Prostate gland (tissue), 2 donors: ENCODE measurements around the gene TBCEL. TPM values are rescaled to one million over a fixed set of nuclear protein-coding genes. Genes with fewer than 3 reads are reported as not detected.

Experiments used
- DNase-seq: peaks from one replicate; pipeline ENCODE4 v3.0.0-alpha.2; 2019; ENCODE audit warnings: low spot score
- H3K27ac ChIP-seq, 2 donors: fragments of 200-600 bp; sonication (generic); 2 replicates each; pipeline ENCODE4 v1.5.1; 2017 to 2019
- H3K27me3 ChIP-seq: fragments of 200-600 bp; sonication (generic); replicated peaks from 2 replicates; pipeline ENCODE4 v1.5.1; 2019; ENCODE audit not compliant: insufficient read depth
- H3K36me3 ChIP-seq, 2 donors: fragments of 200-600 bp; sonication (generic); 1 replicate in 1 of 2; 2 replicates in 1 of 2; pipeline versions ENCODE4 v1.5.1 to v1.8.1; 2017 to 2019
- H3K4me1 ChIP-seq: fragments of 200-600 bp; sonication (generic); replicated peaks from 2 replicates; pipeline ENCODE4 v1.5.1; 2019
- H3K4me3 ChIP-seq, 2 donors: fragments of 200-600 bp; sonication (generic); 2 replicates each; pipeline ENCODE4 v1.5.1; 2017 to 2019
- H3K9me3 ChIP-seq: fragments of 200-600 bp; sonication (generic); 2 replicates; pipeline ENCODE4 v1.5.1; 2017
- CTCF ChIP-seq, 4 experiments: fragments of 200-600 bp in 2 of 4; fragments of 450-650 bp in 2 of 4; sonication (generic) in 2 of 4; IDR thresholded peaks; 1 replicate in 3 of 4; 2 replicates in 1 of 4; pipeline ENCODE4 v1.5.1; 2016 to 2019; ENCODE audit warnings: antibody characterized with exemption in 4 of 4, mild to moderate bottlenecking in 2 of 4, moderate library complexity in 2 of 4
- POLR2A ChIP-seq: fragments of 450-650 bp; IDR thresholded peaks from one replicate; pipeline ENCODE4 v1.6.1; 2016; ENCODE audit warnings: antibody characterized with exemption, mild to moderate bottlenecking
- POLR2AphosphoS5 ChIP-seq: sonication (generic); formaldehyde crosslinking; IDR thresholded peaks from one replicate; pipeline ENCODE4 v1.6.1; 2017; ENCODE audit warnings: antibody characterized with exemption
- WGBS: methylation state at CpG from one replicate; pipeline ENCODE4 v1.1.5; 2018; 5-methylcytosine and 5-hydroxymethylcytosine counted together
- intact Hi-C: fragments of 100-400 bp; cut with DNase I; formaldehyde crosslinking; loops from one replicate; pipeline ENCODE4 v1.14.2; 2022
- total RNA-seq, 2 donors: library from RNA; depleted of rRNA; stranded (reverse); fragments of >200 nt; gene quantifications; one replicate each; pipeline ENCODE4 v1.1.0, GENCODE V29; 2016

Gene TBCEL
- total RNA-seq, 2 donors from 2014 or later = 21.9 to 34.4 TPM

GRCh38 chr11:121099885-121100284 lies 76.0 kb downstream of the TBCEL start:
- Histone ChIP-seq H3K4me1 (no peaks in the 10 kb centered on the region), H3K9me3 (no peaks in the 10 kb centered on the region), H3K27ac (no peak overlapping the region), H3K36me3 (no peaks in the 10 kb centered on the region), H3K4me3 (no peak overlapping the region), H3K27me3 (no peaks in the 10 kb centered on the region)
- TF ChIP-seq CTCF (IDR thresholded peaks at IDR 0.05) (no peak), POLR2A (no peak), POLR2AphosphoS5 (no peak)
- DNase-seq = no peak
- intact Hi-C loops = no loop called here
- WGBS = 75% methylated on average over 4 of the region's 4 CpGs

GRCh38 chr11:121100943-121101342 lies 77.0 kb downstream of the TBCEL start, which contains the start of gene TECTA:
Gene TECTA, plus strand, starts transcription at chr11:121101243. Its CDS starts 1,423 bp downstream, at chr11:121102666.
- intact Hi-C loops = no loop called here
- WGBS = 99% methylated on average over 2 of the region's 2 CpGs
- no peak for DNase-seq
- no peaks in the 10 kb centered on the region for H3K36me3 ChIP-seq
- H3K4me3 ChIP-seq = no peak within 1 kb of the TSS
- H3K4me1 ChIP-seq = no peaks in the 10 kb centered on the region
- TF ChIP-seq POLR2AphosphoS5 (no peak), CTCF (IDR thresholded peaks at IDR 0.05) (no peak), POLR2A (no peak)
- no peaks in the 10 kb centered on the region for H3K27me3 ChIP-seq
- H3K9me3 ChIP-seq = no peaks in the 10 kb centered on the region
- H3K27ac ChIP-seq = no peak within 1 kb of the TSS

- TF ChIP-seq POLR2A (no peak), POLR2AphosphoS5 (no peak), CTCF (IDR thresholded peaks at IDR 0.05) (no peak)
- Histone ChIP-seq H3K9me3 (no peaks in the 10 kb centered on the region), H3K36me3 (no peaks in the 10 kb centered on the region), H3K4me1 (no peaks in the 10 kb centered on the region), H3K27me3 (no peaks in the 10 kb centered on the region), H3K27ac (no peak overlapping the region), H3K4me3 (no peak overlapping the region)
- intact Hi-C loops = no loop called here
- 84% methylated on average over 9 of the region's 9 CpGs for WGBS
- no peak for DNase-seq
These were observed 80.4 kb downstream of the TBCEL start for GRCh38 chr11:121104312-121104762.

- no peak for DNase-seq
- Histone ChIP-seq H3K36me3 (no peaks in the 10 kb centered on the region), H3K4me3 (no peak overlapping the region), H3K9me3 (no peaks in the 10 kb centered on the region), H3K4me1 (no peaks in the 10 kb centered on the region), H3K27ac (no peak overlapping the region), H3K27me3 (no peaks in the 10 kb centered on the region)
- TF ChIP-seq POLR2A = no peak
- peak; percentile 13 for TF ChIP-seq POLR2AphosphoS5
- TF ChIP-seq CTCF (IDR thresholded peaks at IDR 0.05) = no peak
- intact Hi-C loops = no loop called here
- 32% methylated on average over 4 of the region's 4 CpGs for WGBS
These were observed 81.2 kb downstream of the TBCEL start for GRCh38 chr11:121105063-121105480.

GRCh38 chr11:121105481-121106195 lies 81.7 kb downstream of the TBCEL start:
- TF ChIP-seq POLR2AphosphoS5 = no peak
- TF ChIP-seq CTCF (IDR thresholded peaks at IDR 0.05) = no peak
- TF ChIP-seq POLR2A = no peak
- DNase-seq = no peak
- Histone ChIP-seq H3K4me3 (no peak overlapping the region), H3K27ac (no peak overlapping the region), H3K9me3 (no peaks in the 10 kb centered on the region), H3K36me3 (no peaks in the 10 kb centered on the region), H3K4me1 (no peaks in the 10 kb centered on the region), H3K27me3 (no peaks in the 10 kb centered on the region)
- intact Hi-C loops = no loop called here
- 38% methylated on average over 6 of the region's 6 CpGs for WGBS
